Measurements from ENCODE around the gene ATF6B.
A peak's percentile ranks its signal among the peaks of the same experiment; 100 is the strongest.
"Not testable (repeated sequence)": the region's sequence is repeated elsewhere in the genome, so short reads cannot be mapped to it uniquely, and the experiment has no call there.

The ATF6B gene

GRCh38 chr6:32153564-32154513 lies 25.8 kb upstream of the ATF6B start, which contains the start of gene PPT2:
PPT2 (plus strand) TSS chr6:32154141; CDS start chr6:32154595, 454 bp downstream.
- peak; percentile 96 for DNase-seq

- DNase-seq, result no peak
These were observed 24.9 kb upstream of the ATF6B start for GRCh38 chr6:32152769-32153563.

GRCh38 chr6:32151863-32152768 lies 24.1 kb upstream of the ATF6B start, which contains the start of gene PRRT1:
PRRT1 (minus strand) TSS chr6:32151939; CDS start chr6:32151827, 112 bp downstream.
- peak; percentile 9 for DNase-seq

- DNase-seq, result peak; percentile 8
These were observed 23.3 kb upstream of the ATF6B start for GRCh38 chr6:32151181-32151862.

- DNase-seq, result no peak
These were observed 22.2 kb upstream of the ATF6B start for GRCh38 chr6:32149932-32150870.

GRCh38 chr6:32149092-32149755 lies 21.2 kb upstream of the ATF6B start:
- DNase-seq, result peak; percentile 8

- DNase-seq, result peak; percentile 91
These were observed 20.4 kb upstream of the ATF6B start for GRCh38 chr6:32148289-32149091.

- peak; percentile 68 for DNase-seq
These were observed 19.5 kb upstream of the ATF6B start for GRCh38 chr6:32147401-32148132.

GRCh38 chr6:32146687-32147086 lies 18.6 kb upstream of the ATF6B start:
- no peak for DNase-seq

GRCh38 chr6:32146287-32146686 lies 18.2 kb upstream of the ATF6B start:
- no peak for DNase-seq

GRCh38 chr6:32144238-32144637 lies 16.2 kb upstream of the ATF6B start:
- DNase-seq, result not testable (repeated sequence)

- DNase-seq, result no peak
These were observed 12.5 kb upstream of the ATF6B start for GRCh38 chr6:32140420-32141046.

- DNase-seq, result no peak
These were observed 11.5 kb upstream of the ATF6B start for GRCh38 chr6:32139590-32139989.

- DNase-seq, result no peak
These were observed 9.4 kb upstream of the ATF6B start for GRCh38 chr6:32137454-32137853.

GRCh38 chr6:32133786-32134185 lies 5.7 kb upstream of the ATF6B start:
- no peak for DNase-seq

- no peak for DNase-seq
These were observed 4.1 kb upstream of the ATF6B start for GRCh38 chr6:32132110-32132509.

GRCh38 chr6:32131439-32131948 lies 3.4 kb upstream of the ATF6B start:
- DNase-seq, result peak; percentile 90

All from hematopoietic multipotent progenitor cell treated with erythropoietin and hydrocortisone succinate and interleukin-3 and kit ligand, for 4 days (in vitro differentiated cells).